Stimulated activated CD8-positive, alpha-beta memory T cell treated with anti-CD3 and anti-CD28 coated beads, Interleukin-7, amount 100 ng/mL, for 48 hours (primary cell): Measurements from ENCODE around the gene UST.
"Not testable (repeated sequence)": the region's sequence is repeated elsewhere in the genome, so short reads cannot be mapped to it uniquely, and the experiment has no call there.

ENCODE experiments used
- DNase-seq, 2 donors: peaks; one replicate each; pipeline ENCODE4 v3.0.0-alpha.2; 2020; ENCODE audit warnings: low read depth in 1 of 2; ENCODE audit errors: extremely low read depth in 1 of 2

The UST gene

DNA sequence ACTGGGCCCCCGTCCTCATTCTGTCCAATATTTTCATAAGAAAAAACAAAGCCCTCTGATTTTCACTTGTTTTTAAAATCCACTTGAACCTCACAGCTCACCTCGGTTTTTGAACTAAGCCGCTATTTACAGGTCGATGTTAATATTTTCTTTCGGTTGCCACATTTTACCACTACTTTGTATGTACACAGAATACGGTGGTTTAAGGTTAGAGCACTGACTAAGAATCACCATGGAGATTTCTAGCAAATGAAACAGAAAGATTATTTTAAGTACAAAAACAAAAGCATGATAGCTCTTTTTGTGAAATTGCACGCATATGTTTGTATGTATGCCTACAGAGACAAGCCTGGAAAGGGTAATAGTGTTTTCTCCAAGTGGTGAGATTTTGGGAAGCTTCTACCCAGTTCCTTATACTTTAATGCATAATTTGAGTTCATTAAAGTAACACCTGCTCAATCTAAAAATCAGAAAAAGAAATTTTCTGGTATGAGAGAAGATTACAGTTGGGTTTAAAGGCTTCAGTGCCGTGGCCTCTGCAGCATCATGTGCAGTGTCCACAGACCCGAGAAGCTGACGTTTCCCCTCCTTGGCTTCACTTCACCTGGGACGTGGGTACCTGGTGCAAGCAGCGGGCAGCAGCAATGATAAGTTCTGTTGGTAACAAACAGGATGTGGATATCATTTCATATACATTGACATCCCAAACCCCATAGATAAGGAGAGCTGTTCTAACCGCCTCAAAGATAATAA is 144.0 kb downstream of the UST start:
- no peak for DNase-seq

DNA sequence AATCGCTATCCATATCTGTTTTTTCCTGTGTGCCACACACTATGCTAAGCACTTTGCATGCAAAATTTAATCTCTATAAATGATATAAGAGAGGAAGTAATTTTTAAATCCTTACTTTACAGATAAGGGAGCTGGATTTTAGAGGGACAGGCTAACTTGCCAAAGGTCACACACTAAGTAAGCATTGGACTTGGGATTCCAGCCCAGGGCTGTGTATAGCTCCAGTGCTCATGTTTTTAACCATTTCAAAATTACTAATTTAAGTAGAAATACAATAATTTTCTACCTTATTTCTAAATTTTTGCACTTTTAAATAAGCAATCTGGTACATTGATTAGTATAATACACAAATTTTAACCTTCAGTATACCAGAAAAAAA is 144.6 kb downstream of the UST start:
- DNase-seq: no peak

DNA sequence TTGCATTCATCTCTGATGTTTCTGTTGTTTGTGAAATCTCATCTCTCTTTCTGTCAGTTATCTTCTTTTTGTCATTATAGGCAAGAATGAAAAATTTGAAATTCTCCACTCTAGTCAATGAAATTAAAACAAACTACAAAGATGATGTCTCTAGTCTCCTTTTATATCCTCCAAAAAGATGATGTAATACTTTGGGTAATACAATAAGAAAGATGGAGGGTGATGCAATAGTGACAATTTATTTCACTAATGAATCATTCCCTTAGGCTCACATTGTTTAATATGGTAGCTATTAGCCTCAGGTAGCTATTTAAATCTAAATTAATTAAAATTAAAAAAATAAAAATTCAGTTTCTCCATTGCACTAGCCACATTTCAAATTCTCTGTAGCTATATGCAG is 145.4 kb downstream of the UST start:
- no peak for DNase-seq

DNA sequence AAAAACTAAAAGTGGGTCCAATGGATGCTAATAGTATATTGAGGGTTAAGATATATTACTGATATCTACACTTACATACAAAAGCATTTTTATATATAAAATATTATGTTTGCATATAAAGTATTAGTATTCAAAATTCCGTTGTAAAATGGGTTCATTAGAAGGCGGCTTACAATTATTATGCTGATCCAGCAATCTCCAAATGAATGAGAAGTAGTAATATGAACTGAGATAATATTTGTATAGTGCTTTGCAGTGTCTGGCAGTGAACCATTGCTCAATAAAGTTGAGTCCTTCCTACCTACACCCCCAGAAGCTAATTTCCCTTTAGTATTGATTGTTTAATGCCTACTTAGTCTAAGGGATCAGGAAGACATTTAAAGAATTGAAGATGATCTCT is 146.2 kb downstream of the UST start:
- no peak for DNase-seq

DNA sequence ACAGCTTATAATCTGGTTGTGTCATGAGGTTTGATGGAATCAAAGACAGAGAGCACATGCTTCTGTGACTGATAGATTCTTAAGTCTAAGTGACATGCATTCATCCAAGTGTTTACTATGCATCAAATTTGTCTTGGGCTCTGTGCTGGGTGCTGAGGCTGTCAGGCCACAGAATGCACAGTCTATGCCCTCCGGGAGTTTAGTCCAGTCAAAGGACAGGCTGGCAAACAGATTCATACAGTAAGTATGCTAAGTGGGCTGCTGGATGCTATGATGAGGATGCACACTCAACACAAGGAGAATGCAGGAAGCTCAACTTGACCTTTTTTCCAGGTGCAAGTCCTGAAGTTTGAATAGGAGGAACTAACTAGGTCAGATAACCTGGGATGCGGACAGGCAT is 146.7 kb downstream of the UST start:
- no peak for DNase-seq

DNA sequence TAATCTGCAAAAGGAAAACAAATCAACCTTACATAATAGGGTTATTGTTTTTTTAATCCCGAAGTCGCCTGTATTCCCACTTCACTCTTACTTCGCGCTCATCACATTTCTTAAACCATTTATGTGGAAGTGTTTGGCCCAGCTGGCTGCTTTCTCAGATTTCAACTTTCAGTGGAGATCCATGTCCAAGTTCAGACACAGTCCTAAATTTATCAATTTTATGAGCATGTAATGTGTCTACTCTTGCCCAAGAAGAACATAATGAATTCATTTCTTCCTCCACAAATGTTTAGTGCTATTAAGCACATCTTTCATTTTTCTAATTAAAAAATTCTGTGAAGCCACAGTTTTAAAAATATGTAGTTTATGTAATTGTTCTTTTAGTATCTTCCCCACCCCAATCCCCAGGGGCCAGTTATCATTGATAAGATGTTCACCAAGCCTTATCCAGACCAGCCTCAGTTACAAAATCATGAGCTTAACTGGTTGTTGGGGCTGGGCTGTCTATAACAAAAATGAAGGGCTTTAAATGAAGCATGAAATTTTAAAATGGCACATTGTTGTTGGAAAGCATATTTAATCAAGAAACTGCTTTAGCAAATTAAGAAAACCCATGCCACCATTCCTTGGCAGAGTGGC is 151.7 kb downstream of the UST start:
- DNase-seq: no peak

DNA sequence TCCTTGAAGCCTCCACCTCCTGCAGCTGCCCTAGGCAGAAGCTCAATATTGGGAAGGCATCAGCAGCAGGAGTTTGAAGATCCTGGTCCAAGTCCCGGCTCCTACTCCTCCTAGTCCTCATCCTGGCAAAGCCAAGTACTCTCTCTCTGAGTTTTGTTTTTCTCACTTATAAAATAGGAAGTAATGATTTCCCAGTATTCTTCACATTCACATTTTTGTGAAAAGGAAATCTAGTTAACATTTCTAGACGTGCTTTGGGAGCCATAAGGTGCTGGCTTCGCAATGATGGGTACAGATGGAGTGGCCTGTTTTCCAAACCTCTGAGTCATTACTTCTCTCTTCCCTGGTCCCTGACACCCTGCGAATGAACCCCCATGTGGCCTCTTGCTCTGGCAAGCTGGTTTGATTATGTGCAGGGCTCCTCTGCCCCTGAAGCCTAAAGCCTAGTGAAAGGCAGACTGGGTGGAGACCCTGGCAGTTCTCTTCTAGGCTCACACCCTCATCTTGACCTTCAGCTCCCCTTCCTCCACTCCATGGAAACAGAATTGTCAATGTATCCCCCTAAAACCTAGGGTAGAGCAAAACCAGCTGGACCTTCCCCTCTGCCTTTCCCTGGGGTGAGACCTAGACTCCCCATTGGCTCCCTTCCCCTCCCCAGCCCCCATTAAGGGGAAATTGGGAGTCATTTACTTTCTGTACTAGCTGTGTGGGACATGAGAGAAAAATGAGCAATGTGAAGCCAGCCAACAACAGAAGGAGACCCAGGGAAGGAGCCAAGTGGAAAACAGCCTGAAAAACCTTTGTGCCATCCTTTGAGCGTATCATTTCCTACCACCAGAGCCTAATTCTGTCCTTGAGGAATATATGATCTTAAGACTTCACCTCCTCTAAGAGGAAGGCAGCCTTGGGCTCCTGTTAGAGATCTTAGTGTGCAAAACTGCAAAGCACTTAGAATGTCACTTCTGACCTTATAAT is 158.4 kb downstream of the UST start:
- DNase-seq: no peak

DNA sequence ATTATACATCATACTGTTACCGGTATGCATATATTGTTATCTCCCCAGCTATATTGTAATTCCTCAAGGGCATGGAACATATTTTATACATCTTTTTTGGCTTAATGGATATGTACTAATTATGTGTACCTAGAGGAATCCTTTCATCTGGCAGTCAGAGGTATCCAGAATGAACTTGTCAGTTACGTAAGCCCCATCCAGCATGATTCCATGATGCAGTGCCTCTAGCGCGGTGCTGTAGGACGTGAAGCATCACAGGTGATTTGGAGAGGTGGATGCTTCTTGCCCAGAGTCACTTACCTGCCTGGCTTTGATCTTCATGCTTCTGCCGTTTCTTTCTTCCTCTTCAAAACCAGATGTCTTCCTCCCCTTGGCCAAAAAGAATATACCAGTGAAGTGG is 159.1 kb downstream of the UST start:
- DNase-seq: no peak

DNA sequence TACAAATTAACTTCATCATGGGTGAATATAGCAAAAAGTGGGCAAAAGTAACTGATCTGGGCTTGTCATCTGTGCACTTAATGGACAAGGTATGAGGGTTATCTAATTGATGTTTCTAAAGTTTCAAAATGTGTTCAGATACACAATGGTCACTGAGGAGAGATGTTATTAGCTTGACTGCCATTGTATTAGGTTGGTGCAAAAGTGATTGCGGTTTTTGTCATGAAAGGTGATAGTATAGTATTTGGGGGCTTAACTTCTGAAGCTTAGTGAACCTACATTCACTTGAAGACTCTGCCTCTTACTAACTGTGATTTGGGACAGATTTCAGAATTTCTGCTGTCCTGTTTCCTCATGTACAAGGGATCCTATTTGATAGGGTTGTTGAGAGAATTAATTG is 159.6 kb downstream of the UST start:
- no peak for DNase-seq

DNA sequence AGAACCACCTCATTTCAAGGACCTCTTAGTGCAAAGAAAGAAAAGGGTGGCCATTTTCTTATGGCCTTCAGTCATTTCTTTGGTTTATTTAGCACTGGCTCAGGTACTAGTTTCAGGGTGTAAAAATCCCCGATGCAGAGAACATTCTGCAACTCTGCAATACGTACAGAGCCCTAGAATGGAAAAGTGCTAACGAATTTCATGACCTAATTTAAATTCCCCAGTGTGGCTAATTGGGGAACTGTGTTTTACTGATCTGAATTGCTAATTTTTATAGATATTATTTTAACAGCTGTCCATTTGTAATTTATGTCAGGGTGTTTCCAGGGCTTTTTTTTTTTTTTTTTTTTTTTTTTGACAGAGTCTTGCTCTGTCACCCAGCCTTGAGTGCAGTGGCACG is 160.7 kb downstream of the UST start:
- no peak for DNase-seq

DNA sequence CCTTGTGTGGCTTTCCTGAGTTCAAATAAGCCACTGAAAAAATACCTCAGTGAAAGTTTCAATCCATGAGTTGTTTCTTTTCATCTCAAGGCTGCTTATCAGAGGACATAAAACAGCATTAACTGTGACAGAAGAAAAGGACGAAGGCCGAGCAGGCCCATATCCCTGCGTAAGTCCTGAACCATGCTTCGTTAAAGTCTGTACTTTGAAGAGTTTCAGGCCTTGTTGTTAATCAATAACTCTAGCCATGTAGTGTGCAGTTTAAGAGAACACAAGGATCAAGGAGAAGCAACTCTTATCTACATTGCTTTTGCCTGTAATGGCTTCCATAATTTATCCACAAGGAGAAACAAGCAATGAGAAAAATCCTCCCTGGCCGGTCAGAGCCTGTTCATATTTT is 165.4 kb downstream of the UST start:
- DNase-seq: no peak

DNA sequence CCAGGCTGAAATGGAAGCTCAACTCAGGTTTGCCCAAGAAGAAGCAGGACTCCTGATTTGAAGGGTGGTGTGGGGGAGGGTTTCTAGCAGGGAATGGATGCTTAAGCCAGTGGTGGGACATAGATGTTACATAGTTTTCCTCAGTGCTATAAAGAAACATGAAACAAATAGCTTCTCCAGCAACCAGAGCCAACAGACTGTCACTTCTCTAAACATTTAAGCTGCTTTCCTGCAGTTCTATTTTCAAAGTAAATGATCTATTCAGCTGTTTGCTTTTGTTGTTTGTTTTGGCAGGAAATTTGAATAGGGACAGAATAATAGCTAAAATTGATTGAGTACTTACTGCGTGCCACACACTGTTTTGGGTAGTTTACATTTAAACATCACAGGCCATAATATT is 169.0 kb downstream of the UST start:
- no peak for DNase-seq

DNA sequence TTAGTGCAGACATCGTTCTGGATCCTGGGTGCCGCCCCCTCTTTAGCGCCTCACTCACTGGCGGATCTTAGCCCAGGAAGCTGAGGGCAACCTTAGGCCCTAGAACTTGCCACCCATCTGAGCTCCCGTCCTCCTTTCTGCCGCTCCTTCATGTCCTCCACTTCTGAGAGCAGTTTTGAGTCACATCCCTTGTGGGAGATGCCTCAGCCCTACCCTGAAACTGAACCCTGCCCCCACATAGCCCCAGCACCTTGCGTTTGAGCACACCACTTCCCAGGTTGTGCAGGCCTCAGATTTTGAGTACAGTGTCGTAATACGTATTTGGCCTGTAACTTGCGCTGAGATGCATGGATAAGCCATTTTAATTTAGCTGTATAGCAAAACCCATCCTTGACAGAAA is 169.7 kb downstream of the UST start:
- DNase-seq: not testable (repeated sequence)

DNA sequence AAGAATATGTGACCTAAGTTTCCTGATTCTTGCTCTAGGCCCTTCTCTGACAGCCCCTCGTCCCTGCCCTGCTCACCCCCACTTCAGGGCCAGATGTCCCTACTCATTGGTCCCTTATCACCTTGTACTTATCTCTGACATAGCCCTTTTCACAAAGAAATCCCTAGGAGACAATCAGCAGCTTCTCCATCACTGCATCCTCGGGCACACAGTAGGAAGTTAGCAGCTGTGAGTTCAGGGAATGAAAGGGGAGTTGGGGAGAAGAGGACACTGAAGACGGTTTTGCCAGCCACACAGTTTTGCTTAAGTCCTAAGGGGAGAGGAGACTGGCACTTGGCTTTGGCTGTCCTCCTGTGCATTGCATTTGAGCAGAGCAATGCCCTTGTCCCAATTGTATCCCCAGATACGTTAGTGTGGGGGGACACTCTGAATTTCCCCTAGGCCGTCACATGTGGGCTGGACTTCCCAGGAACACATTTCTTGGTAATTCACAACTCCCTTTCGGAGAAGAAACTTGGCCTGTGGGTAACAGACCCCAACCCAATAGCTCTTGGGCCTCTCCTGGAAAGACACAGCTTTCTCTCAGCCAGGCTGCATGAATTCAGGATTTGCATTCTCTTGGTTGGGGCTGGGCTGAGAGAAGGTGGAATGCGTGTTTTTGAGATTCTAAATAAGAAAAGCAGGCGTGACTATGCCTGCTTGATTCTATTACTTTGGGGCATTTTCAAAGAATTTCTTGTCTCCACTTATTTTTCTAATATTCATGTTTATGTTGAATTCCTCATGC is 177.6 kb downstream of the UST start:
- DNase-seq: no peak

DNA sequence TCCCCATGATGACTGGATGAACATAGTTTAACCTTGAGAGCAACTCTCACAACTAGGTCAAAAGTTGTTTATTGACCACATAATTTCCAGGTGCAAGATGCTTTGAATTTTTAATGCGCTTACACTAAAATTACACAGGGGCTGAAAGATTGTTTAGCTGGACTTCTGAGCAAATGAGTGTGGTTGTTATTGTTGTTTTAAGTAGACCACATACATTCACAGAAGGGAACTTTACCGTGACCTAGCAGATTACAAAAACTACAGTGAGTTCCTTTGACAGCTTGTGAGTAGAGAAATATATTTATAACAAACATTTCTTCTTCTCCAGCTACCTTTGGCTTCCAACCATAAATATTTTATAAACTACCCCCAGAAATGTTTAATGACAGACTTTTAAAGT is 178.9 kb downstream of the UST start:
- DNase-seq: no peak

DNA sequence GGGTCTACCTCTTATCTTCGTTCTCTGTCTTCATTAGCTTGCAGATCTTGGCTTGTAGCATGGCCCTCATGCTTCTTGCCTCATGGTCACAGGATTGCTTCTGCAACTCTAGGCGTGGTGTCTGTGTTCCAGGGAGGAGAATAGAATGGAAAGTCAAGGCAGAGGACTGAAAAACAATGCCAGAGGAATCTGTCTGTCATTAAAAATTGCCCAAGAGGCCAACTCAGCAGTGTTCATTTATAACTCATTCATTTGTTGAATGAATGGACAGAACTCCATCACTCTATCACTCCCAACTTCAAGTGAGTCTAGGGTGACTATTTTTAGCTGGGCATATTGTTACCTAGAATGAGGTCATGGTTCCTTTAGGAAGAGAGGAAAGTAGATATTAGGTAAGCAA is 179.6 kb downstream of the UST start:
- no peak for DNase-seq

DNA sequence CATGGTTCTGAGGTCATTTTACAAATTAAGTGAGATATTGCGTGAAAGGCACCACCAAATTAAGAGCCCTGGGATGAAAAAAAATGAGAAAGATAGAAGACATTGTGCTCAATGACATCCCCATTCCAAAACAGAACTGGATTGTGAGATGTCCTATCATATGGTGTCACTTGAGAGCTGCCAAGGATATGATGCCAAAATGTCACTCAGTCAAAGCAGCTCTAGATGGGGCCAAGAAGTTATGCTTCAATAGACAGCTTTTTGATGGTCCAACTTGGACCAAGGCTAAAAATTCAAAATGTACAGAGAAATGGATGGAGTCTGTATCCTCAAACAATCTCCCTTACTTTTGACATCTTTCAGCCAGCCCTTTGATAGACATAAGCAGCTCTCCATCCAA is 180.8 kb downstream of the UST start:
- no peak for DNase-seq

DNA sequence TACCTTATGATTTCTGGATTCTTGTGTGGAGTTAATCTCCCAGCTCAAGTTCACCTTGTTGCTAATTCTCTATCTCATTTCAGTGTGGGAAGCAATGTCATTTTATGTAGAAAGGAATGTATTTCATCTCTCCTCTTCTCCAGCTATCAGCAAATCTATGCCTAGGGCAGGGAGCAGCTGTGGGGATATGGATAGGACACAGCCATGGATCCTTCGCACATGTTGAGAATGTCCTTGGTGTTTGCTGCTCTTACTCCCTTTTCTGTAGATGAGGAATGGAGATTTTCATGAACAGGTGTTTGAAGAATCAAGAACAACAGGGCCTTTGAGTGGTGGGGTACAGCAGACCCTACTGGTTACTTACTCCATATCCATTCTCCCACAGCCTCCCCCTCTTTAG is 182.0 kb downstream of the UST start:
- no peak for DNase-seq

DNA sequence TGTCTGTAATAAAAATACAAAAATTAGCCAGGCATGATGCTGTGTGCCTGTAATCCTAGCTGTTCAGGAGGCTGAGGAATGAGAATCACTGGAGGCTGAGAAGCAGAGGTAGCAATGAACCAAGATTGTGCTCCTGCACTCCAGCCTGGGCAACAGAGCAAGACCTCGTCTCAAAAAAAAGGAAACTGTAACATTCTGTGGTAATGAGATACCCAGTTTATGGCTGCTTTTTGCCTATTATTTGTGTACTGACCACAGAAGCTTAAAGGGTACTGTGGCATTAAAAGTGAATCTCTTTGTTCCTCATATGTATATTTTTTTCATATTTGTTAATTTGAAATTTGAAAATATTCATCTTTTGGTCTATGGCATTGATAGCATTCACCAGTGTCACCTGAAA is 185.4 kb downstream of the UST start:
- DNase-seq: no peak

DNA sequence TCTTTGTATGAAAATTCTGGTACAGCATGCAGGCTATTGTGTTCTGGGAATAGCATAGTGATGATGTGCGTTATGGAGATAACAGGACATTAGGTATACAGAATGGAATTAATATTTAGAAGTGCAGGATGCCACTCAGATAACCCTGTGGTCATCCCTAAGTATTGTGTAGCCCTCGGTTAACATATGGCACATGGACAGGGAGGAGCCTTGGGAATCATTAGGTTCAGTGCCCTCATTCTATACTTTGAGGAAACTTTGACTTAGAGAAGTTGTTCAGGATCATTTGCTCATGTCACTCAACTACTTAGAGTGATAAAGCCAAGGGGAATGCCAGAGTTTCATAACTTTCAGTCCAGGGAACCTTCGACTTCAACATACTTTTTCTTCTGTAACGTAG is 185.9 kb downstream of the UST start:
- no peak for DNase-seq

DNA sequence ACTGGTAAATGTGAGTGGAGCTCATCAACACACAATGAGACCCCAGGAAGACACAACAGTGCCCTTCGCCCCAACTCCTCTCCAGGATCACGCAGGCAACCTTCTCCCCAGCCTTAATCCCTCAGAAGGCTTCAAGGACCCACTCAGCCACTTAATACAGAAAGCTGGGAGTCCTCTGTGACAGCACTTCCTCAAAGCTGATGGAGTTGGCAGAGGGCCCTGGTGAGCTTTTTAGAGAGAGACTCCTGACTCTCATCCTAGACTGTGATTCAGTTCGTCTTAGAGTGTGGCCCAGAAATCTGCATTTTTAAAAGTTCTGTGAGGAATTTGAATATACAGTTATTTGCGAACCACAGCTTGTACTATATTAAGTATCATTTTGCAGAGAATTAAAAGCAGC is 187.7 kb downstream of the UST start:
- no peak for DNase-seq
